HFF-Myc (cell line): Measurements from ENCODE around the gene RNU4-1.

Experiments
- DNase-seq: peaks from one replicate; pipeline ENCODE4 v3.0.0-alpha.2; 2011; ENCODE audit warnings: low read depth; ENCODE audit errors: extremely low read depth
- H3K4me3 ChIP-seq: replicated peaks from 2 replicates; pipeline ENCODE4 v1.5.1; 2011; ENCODE audit warnings: low read depth, mild to moderate bottlenecking, control low read depth, low read length
- TF ChIP-seq, protein P1 (sequence below): IDR thresholded peaks from 2 replicates; pipeline ENCODE4 v1.5.1; 2012; ENCODE audit warnings: mild to moderate bottlenecking, low read depth, low read length, control low read depth; ENCODE audit errors: missing control alignments

RNU4-1 gene

DNA sequence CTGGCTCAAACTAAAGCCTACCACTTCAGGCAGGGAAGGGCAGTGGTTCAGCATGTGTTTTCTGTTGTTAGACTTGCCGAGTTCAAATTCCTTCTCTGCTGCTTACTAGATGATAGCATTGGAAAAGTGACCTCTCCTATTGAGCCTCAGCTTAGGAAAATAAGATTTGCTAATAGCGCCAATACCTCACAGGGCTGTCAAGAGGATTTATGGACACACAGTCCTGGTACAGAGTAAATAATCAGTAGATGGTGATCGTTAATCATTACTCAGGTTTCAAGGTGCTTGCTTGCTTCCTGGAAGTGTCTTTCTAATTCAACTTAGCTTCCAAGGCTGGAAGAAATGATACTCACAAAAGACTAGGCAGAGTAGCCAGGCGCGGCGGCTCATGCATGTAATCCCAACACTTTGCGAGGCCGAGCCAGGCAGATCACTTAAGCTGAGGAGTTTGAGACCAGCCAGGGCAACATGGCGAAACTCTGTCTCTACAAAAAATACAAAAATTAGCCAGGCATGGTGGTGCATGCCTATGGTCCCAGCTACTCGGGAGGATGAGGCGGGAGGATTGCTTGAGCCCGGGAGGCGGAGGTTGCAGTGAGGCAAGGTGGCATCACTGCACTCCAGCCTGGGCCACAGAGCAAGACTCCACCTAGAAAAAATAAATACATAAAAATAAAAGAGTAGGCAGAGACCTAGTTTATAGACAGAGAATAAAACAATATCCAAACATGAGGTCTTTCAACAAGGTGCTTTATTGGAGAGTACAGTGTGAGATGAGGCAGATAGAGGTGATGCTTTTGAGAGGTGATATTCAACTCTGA, 28.6 kb upstream of the RNU4-1 start:
- TF ChIP-seq, protein P1, sequence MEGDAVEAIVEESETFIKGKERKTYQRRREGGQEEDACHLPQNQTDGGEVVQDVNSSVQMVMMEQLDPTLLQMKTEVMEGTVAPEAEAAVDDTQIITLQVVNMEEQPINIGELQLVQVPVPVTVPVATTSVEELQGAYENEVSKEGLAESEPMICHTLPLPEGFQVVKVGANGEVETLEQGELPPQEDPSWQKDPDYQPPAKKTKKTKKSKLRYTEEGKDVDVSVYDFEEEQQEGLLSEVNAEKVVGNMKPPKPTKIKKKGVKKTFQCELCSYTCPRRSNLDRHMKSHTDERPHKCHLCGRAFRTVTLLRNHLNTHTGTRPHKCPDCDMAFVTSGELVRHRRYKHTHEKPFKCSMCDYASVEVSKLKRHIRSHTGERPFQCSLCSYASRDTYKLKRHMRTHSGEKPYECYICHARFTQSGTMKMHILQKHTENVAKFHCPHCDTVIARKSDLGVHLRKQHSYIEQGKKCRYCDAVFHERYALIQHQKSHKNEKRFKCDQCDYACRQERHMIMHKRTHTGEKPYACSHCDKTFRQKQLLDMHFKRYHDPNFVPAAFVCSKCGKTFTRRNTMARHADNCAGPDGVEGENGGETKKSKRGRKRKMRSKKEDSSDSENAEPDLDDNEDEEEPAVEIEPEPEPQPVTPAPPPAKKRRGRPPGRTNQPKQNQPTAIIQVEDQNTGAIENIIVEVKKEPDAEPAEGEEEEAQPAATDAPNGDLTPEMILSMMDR = no peak
- H3K4me3 ChIP-seq = no peak overlapping the region
- DNase-seq = no peak

DNA sequence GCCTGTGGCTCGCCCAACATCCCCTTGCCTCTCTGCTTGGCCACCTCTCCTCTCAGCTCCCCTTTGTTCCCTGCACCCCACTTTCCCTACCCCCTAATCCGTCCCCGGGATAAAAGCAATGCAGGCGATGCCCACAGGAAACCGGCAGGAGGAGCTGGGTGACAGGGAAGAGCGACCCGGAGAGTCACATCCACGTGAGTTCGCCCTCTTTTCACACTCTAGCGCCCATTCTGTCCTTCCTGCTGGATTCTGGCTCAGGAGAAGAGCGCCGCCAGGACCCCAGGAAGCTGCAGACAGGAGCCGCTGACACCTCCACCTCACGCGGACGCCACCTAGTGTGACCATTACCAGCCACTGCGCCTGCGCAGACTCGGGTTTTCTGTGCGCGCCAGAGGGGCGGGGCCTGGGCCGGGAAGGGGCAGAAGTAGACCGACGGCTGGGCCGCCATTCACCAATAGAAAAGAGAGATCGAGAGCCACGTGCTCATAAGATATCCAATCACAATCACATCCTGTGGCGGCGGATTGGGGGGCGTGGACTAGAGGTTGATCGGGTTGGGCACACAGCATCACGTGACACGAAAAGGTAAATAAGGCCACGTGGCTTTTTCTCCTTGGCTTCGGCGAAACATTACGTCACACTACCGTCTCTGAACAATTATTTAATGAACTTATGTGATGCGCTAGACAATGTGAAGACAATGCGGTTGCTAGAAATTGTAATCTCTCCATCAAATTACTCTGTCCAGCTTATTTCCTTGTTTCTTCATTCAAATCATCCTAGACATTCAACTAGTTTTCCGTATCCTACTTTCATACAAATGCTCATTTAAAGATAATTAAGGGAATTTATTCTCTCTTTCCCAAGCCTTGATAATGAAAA, 24.4 kb upstream of the RNU4-1 start:
- TF ChIP-seq, protein P1 = peak; percentile 53
- peak; percentile 98 for DNase-seq
- H3K4me3 ChIP-seq = peak overlapping the region; percentile 46

DNA sequence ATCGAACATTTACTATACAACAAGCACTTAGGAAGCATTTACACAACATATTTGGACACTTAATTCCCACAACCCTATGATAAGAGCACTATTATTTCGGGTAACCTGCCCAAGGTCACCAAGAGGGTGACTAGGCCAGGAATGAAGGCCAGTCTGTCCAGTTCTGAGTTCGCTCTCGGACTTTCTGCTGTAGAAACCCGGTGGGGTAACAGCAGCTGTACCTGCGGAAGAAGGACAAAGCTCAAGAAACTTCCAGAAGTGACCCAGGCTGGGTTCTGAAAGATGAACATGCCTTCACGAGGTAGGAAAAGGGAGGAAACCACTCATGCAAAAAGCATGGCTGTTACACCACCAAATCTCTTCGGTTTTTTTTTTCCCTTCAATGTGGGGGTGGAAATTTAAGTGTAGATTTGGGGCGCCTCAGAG, 23.8 kb upstream of the RNU4-1 start:
- H3K4me3 ChIP-seq = peak overlapping the region; percentile 46
- TF ChIP-seq, protein P1 = no peak
- DNase-seq = no peak

DNA sequence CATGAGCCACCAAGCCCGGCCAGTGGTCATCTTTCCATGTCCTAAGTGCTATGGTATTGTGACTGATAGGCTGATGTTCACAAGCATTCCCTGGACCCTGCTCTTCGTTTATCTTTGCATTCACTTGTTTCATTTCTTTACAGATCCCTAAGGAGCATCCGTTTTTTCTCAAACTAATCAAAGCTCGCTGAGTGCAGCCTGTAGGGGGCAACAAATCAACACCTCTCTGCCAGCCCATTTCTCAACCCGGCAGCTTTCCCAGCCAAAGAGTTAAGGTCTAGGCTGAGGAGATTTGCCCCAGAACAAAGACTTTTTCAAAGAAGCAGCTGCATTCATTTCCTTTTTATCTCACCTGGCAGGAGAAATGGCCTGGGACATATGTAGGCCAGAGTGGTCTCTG, 21.2 kb upstream of the RNU4-1 start:
- no peak overlapping the region for H3K4me3 ChIP-seq
- TF ChIP-seq, protein P1 = peak; percentile 50
- no peak for DNase-seq

DNA sequence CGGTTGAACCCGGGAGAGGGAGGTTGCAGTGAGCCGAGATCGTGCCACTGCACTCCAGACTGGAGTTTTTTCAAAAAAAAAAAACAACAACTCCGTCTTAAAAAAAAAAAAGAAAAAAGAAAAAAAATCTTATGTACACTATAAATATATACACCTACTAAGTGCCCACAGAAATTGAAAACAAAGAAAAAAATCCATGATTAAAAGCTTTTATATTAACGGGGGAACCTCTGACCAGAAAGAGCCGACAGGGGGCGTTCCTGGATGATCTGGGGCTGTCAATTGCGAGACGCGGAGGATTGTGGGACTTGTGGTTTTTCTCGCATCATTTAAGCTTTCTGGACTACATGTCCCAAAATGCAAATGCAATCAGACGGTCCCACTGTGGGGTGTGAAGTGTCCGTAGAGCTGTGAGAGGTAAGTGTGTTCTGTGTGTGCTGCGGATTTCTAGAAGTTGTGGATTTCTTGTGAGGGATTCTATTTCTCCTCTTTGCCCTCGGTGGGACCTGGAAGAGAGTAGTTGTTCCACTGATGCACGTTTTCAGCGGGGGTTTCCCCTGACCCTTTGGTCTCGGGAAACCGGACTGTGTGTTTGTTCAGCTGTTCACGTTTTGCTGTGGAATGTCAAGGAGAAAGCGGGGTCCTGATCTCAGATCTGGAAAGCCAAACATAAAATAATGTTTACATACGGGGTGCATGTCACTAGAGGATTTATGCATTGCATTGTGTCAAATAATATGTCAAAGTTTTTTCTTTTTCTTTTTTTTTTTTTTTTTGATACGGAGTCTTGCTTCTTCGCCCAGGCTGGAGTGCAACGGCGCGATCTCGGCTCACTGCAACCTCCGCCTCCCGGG, 9.2 kb upstream of the RNU4-1 start, which contains the start of gene SIRT4:
Gene SIRT4, plus strand, starts transcription at position 360 of the 854 bp plus-strand sequence. CDS start 1,241 bp downstream, outside the sequence.
- peak within 1 kb of the TSS; percentile 53 for H3K4me3 ChIP-seq
- TF ChIP-seq, protein P1 = peak; percentile 88
- peak; percentile 89 for DNase-seq

DNA sequence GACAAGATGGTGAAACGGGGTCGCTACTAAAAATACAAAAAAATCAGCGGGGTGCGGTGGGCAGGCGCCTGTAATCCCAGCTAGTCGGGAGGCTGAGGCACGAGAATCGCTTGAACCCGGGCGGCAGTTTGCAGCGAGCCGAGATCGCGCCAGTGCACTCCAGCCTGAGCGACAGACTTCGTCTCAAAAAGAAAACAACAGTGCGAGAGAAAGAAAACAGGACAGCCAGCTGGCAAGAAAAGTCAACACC, 701 bp downstream of the RNU4-1 start:
- peak overlapping the region; percentile 46 for H3K4me3 ChIP-seq
- DNase-seq = no peak

More for the DNA sequence above, 701 bp downstream of the RNU4-1 start:
- TF ChIP-seq, protein P1 = no peak
